ENCODE results near the gene CLEC4G. TPM values are rescaled to one million over a fixed set of nuclear protein-coding genes. Genes with fewer than 3 reads are reported as not detected.

CLEC4G gene
- total RNA-seq, 1 experiment from 2014 or later: 0.55 TPM

DNA sequence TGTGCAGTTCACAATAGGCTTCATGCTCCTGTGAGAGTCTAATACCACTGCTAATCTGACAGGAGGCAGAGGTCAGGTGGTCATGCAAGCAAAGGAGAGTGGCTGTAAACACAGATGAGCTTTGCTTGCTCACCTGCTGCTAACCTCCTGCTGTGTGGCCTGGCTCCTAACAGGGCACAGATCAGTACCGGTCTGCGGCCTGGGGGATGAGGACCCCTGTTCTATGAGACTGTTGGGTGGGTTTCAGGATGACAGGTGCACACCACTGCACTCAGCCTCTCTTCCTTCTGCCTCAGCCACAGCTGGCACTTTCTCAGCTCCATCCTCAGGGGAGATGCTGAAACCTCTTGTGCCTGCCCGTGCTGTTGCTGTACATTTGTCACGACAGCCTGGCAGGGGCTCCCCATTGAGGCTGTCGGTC is 9.7 kb downstream of the CLEC4G start:
- H3K27ac Mint-ChIP-seq: no peak overlapping the region
- no peak for DNase-seq (ENCODE audit: low spot score)
- H3K36me3 Mint-ChIP-seq: no peaks in the 10 kb centered on the region
- ChIA-PET POLR2A (interaction anchor here (0.5 kb wide), 1 partner anchor 70 kb away, joined by 3 read pairs; no protein-coding TSS in a partner anchor), CTCF (interaction anchor here (0.6 to 1.9 kb wide), 4 partner anchors 17 to 280 kb away, joined by 3 to 4 read pairs (median 3); partner anchors contain the start of gene TRAPPC5)
- no peak for ATAC-seq
- H3K9me3 Mint-ChIP-seq: no peaks in the 10 kb centered on the region
- H3K4me1 Mint-ChIP-seq: no peaks in the 10 kb centered on the region
- TF ChIP-seq TEAD1 (CRISPR knock-in tag; IDR thresholded peaks at IDR 0.05) (no peak), CREB1 (CRISPR knock-in tag; IDR thresholded peaks at IDR 0.05) (no peak), HMGA2 (CRISPR knock-in tag; IDR thresholded peaks at IDR 0.05) (no peak), ZNF416 (CRISPR knock-in tag; IDR thresholded peaks at IDR 0.05) (no peak), JAZF1 (CRISPR knock-in tag; IDR thresholded peaks at IDR 0.05) (no peak), ATF1 (CRISPR knock-in tag; IDR thresholded peaks at IDR 0.05) (no peak), MXD4 (CRISPR knock-in tag; IDR thresholded peaks at IDR 0.05; ENCODE audit: borderline replicate concordance) (no peak), FOXK1 (CRISPR knock-in tag; IDR thresholded peaks at IDR 0.05) (no peak), MYBL2 (CRISPR knock-in tag; IDR thresholded peaks at IDR 0.05) (no peak)
- TF ChIP-seq, protein P1, sequence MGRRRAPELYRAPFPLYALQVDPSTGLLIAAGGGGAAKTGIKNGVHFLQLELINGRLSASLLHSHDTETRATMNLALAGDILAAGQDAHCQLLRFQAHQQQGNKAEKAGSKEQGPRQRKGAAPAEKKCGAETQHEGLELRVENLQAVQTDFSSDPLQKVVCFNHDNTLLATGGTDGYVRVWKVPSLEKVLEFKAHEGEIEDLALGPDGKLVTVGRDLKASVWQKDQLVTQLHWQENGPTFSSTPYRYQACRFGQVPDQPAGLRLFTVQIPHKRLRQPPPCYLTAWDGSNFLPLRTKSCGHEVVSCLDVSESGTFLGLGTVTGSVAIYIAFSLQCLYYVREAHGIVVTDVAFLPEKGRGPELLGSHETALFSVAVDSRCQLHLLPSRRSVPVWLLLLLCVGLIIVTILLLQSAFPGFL (CRISPR knock-in tag; IDR thresholded peaks at IDR 0.05; ENCODE audit: borderline replicate concordance): no peak
- TF ChIP-seq, protein P2, sequence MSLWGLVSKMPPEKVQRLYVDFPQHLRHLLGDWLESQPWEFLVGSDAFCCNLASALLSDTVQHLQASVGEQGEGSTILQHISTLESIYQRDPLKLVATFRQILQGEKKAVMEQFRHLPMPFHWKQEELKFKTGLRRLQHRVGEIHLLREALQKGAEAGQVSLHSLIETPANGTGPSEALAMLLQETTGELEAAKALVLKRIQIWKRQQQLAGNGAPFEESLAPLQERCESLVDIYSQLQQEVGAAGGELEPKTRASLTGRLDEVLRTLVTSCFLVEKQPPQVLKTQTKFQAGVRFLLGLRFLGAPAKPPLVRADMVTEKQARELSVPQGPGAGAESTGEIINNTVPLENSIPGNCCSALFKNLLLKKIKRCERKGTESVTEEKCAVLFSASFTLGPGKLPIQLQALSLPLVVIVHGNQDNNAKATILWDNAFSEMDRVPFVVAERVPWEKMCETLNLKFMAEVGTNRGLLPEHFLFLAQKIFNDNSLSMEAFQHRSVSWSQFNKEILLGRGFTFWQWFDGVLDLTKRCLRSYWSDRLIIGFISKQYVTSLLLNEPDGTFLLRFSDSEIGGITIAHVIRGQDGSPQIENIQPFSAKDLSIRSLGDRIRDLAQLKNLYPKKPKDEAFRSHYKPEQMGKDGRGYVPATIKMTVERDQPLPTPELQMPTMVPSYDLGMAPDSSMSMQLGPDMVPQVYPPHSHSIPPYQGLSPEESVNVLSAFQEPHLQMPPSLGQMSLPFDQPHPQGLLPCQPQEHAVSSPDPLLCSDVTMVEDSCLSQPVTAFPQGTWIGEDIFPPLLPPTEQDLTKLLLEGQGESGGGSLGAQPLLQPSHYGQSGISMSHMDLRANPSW (CRISPR knock-in tag; conservative IDR thresholded peaks at IDR 0.05; ENCODE audit: low read depth): no peak
- TF ChIP-seq, protein P3, sequence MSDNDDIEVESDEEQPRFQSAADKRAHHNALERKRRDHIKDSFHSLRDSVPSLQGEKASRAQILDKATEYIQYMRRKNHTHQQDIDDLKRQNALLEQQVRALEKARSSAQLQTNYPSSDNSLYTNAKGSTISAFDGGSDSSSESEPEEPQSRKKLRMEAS (CRISPR knock-in tag; IDR thresholded peaks at IDR 0.05): no peak
- H3K27me3 Mint-ChIP-seq (ENCODE audit: low read depth): peaks cover 16% of the 10 kb centered on the region
- H3K4me3 Mint-ChIP-seq: no peak overlapping the region

DNA sequence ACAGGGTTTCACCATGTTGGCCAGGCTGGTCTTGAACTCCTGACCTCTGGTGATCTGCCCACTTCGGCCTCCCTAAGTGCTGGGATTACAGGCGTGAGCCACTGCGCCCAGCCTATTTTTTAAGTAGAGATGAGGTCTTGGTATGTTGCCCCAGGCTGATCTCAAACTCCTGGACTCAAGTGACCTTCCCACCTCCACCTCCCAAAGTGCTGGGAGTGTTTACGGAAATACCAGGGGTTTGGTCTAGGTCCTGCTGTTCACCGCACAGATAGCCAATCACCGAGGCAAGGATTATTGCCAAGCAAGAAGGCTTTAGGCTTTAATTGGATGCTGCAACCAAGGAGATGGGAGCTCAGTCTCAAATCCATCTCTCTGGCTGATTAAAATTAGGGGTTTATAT is 11.6 kb downstream of the CLEC4G start:
- ATAC-seq (no peak), DNase-seq (ENCODE audit: low spot score) (no peak)
- POLR2A ChIA-PET: no interaction called here
- H3K27me3 Mint-ChIP-seq (ENCODE audit: low read depth): peaks cover 14% of the 10 kb centered on the region
- no peak overlapping the region for H3K27ac Mint-ChIP-seq
- no peak overlapping the region for H3K4me3 Mint-ChIP-seq
- TF ChIP-seq, protein P4, sequence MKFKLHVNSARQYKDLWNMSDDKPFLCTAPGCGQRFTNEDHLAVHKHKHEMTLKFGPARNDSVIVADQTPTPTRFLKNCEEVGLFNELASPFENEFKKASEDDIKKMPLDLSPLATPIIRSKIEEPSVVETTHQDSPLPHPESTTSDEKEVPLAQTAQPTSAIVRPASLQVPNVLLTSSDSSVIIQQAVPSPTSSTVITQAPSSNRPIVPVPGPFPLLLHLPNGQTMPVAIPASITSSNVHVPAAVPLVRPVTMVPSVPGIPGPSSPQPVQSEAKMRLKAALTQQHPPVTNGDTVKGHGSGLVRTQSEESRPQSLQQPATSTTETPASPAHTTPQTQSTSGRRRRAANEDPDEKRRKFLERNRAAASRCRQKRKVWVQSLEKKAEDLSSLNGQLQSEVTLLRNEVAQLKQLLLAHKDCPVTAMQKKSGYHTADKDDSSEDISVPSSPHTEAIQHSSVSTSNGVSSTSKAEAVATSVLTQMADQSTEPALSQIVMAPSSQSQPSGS (CRISPR knock-in tag; IDR thresholded peaks at IDR 0.05; ENCODE audit: borderline replicate concordance, low read depth): no peak
- TF ChIP-seq CBFB (CRISPR knock-in tag; IDR thresholded peaks at IDR 0.05; ENCODE audit: low read depth) (no peak), TCF7 (CRISPR knock-in tag; IDR thresholded peaks at IDR 0.05; ENCODE audit: low read depth) (no peak), NR3C1 (CRISPR knock-in tag; conservative IDR thresholded peaks at IDR 0.05; ENCODE audit: low read depth) (no peak), TEAD4 (CRISPR knock-in tag; IDR thresholded peaks at IDR 0.05) (no peak)
- TF ChIP-seq, protein P5, sequence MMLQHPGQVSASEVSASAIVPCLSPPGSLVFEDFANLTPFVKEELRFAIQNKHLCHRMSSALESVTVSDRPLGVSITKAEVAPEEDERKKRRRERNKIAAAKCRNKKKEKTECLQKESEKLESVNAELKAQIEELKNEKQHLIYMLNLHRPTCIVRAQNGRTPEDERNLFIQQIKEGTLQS (CRISPR knock-in tag; conservative IDR thresholded peaks at IDR 0.05): no peak
- TF ChIP-seq, protein P6, sequence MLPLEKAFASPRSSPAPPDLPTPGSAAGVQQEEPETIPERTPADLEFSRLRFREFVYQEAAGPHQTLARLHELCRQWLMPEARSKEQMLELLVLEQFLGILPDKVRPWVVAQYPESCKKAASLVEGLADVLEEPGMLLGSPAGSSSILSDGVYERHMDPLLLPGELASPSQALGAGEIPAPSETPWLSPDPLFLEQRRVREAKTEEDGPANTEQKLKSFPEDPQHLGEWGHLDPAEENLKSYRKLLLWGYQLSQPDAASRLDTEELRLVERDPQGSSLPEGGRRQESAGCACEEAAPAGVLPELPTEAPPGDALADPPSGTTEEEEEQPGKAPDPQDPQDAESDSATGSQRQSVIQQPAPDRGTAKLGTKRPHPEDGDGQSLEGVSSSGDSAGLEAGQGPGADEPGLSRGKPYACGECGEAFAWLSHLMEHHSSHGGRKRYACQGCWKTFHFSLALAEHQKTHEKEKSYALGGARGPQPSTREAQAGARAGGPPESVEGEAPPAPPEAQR (CRISPR knock-in tag; IDR thresholded peaks at IDR 0.05): no peak
- TF ChIP-seq, protein P7, sequence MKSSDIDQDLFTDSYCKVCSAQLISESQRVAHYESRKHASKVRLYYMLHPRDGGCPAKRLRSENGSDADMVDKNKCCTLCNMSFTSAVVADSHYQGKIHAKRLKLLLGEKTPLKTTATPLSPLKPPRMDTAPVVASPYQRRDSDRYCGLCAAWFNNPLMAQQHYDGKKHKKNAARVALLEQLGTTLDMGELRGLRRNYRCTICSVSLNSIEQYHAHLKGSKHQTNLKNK (CRISPR knock-in tag; IDR thresholded peaks at IDR 0.05): no peak
- TF ChIP-seq, protein P8, sequence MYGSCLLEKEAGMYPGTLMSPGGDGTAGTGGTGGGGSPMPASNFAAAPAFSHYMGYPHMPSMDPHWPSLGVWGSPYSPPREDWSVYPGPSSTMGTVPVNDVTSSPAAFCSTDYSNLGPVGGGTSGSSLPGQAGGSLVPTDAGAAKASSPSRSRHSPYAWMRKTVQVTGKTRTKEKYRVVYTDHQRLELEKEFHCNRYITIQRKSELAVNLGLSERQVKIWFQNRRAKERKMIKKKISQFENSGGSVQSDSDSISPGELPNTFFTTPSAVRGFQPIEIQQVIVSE (CRISPR knock-in tag; IDR thresholded peaks at IDR 0.05; ENCODE audit: borderline replicate concordance): no peak
- TF ChIP-seq, protein P9, sequence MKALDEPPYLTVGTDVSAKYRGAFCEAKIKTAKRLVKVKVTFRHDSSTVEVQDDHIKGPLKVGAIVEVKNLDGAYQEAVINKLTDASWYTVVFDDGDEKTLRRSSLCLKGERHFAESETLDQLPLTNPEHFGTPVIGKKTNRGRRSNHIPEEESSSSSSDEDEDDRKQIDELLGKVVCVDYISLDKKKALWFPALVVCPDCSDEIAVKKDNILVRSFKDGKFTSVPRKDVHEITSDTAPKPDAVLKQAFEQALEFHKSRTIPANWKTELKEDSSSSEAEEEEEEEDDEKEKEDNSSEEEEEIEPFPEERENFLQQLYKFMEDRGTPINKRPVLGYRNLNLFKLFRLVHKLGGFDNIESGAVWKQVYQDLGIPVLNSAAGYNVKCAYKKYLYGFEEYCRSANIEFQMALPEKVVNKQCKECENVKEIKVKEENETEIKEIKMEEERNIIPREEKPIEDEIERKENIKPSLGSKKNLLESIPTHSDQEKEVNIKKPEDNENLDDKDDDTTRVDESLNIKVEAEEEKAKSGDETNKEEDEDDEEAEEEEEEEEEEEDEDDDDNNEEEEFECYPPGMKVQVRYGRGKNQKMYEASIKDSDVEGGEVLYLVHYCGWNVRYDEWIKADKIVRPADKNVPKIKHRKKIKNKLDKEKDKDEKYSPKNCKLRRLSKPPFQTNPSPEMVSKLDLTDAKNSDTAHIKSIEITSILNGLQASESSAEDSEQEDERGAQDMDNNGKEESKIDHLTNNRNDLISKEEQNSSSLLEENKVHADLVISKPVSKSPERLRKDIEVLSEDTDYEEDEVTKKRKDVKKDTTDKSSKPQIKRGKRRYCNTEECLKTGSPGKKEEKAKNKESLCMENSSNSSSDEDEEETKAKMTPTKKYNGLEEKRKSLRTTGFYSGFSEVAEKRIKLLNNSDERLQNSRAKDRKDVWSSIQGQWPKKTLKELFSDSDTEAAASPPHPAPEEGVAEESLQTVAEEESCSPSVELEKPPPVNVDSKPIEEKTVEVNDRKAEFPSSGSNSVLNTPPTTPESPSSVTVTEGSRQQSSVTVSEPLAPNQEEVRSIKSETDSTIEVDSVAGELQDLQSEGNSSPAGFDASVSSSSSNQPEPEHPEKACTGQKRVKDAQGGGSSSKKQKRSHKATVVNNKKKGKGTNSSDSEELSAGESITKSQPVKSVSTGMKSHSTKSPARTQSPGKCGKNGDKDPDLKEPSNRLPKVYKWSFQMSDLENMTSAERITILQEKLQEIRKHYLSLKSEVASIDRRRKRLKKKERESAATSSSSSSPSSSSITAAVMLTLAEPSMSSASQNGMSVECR (CRISPR knock-in tag; IDR thresholded peaks at IDR 0.05; ENCODE audit: borderline replicate concordance): no peak
- no peaks in the 10 kb centered on the region for H3K36me3 Mint-ChIP-seq
- CTCF ChIA-PET: no interaction called here
- H3K4me1 Mint-ChIP-seq: no peaks in the 10 kb centered on the region
- H3K9me3 Mint-ChIP-seq: peaks cover 5% of the 10 kb centered on the region
